ENCODE measurements around the gene TTLL11. TPM values are rescaled to one million over a fixed set of nuclear protein-coding genes. Genes with fewer than 3 reads are reported as not detected.
A peak's percentile ranks its signal among the peaks of the same experiment; 100 is the strongest.
"Not testable (repeated sequence)": the region's sequence is repeated elsewhere in the genome, so short reads cannot be mapped to it uniquely, and the experiment has no call there.

TTLL11 gene
- total RNA-seq, 2 donors from 2014 or later: 0.39 to 2.1 TPM

DNA sequence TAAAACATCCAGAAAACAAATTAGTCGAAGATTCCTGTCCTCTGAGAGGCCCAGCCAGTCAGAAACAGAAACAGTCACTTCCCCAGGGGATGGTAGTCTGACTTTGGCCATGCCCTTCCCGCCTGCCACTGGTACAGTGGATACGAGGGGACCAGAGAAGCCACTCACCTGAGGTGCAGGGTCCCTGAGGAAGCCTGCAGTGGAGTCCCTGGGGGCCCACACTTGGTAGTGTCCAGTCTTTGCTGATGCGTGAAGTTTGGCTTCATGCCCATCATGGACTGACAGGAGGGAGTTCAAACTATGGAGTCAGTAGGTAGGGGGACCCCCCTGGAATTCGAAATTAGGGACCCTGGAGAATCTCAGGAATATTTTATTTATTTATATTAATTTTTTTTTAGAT lies 294.2 kb downstream of the TTLL11 start:
- DNase-seq (ENCODE audit: low spot score in 2 of 2): no peak
- peaks cover 0 to under 1% of the 10 kb centered on the region in 2 donors for H3K36me3 Mint-ChIP-seq
- peaks cover under 1% of the 10 kb centered on the region in 2 donors for H3K9me3 Mint-ChIP-seq
- H3K27ac Mint-ChIP-seq: no peak overlapping the region
- ATAC-seq: no peak

DNA sequence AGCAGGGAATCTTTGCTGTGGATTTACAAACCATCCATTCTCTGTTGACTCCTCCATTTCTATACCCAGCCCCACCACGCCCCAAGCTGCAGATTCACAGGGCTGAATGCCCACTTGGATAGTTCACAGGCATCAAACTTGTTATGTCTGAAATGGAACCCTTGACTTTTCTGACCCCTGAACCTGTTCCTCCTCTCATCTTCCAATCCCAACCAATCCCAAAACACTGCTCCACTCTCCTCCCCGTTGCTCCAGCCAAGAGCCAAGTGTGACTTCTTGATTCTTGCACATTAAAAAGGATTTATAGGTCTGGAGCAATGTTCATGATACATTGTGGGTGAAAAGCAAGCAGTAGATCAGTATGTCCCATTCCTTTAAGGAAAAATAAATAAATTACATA lies 296.0 kb downstream of the TTLL11 start:
- no peak for DNase-seq (ENCODE audit: low spot score in 2 of 2)
- H3K27ac Mint-ChIP-seq: no peak overlapping the region
- no peak for ATAC-seq
- no peaks in the 10 kb centered on the region for H3K9me3 Mint-ChIP-seq
- no peaks in the 10 kb centered on the region for H3K36me3 Mint-ChIP-seq

DNA sequence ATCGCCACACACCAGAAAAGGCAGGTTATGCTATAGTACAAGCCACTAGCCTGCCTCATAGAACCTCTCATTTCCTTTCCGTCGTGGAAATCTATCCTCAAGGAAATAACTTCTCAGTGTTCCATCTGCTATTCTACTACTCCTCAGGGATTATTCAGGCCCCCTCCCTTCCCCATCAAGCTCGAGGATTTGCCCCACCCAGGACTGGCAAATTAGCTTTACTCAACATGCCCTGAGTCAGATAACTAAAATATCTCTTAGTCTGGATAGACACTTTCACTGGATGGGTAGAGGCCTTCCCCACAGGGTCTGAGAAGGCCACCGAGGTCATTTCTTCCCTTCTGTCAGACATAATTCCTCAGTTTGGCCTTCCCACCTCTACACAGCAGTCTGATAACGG lies 298.8 kb downstream of the TTLL11 start:
- ATAC-seq; H3K36me3 Mint-ChIP-seq; H3K9me3 Mint-ChIP-seq; DNase-seq (ENCODE audit: low spot score in 2 of 2): not testable (repeated sequence)
- H3K27ac Mint-ChIP-seq: peak overlapping the region in 1 of 2 donors; percentile 30

DNA sequence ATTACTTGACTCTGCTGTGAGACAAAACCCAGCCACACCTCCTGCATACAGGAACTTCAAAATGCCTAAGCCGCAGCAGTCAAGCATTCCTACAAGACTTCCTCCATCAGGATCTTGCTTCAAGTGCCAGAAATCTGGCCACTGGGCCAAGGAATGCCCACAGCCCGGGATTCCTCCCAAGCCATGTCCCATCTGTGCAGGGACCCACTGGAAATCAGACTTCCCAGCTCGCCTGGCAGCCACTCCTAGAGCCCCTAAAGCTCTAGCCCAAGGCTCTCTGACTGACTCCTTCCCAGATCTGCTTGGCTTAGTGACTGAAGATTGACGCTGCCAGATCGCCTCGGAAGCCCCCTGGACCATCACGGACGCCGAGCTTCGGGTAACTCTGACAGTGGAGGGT lies 300.6 kb downstream of the TTLL11 start:
- H3K36me3 Mint-ChIP-seq; H3K9me3 Mint-ChIP-seq; H3K27ac Mint-ChIP-seq; ATAC-seq; DNase-seq (ENCODE audit: low spot score in 2 of 2): not testable (repeated sequence)

DNA sequence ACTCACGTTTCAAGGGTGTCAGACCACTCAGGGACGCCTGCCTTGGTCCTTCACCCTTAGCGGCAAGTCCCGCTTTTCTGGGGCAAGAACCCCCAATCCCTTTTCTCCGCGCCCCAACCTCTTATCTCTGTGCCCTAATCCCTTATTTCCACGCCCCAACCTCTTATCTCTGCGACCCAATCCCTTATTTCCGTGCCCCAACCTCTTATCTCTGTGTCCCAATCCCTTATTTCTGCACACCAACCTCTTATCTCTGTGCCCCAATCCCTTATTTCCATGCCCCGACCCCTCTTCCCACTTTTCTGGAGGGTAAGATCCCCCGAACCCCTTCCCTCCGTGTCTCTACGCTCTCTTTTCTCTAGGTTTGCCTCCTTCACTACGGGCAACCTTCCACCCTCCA lies 302.3 kb downstream of the TTLL11 start:
- Mint-ChIP-seq H3K36me3 (no peaks in the 10 kb centered on the region), H3K9me3 (no peaks in the 10 kb centered on the region), H3K27ac (no peak overlapping the region)
- DNase-seq (ENCODE audit: low spot score in 2 of 2): no peak
- no peak for ATAC-seq

DNA sequence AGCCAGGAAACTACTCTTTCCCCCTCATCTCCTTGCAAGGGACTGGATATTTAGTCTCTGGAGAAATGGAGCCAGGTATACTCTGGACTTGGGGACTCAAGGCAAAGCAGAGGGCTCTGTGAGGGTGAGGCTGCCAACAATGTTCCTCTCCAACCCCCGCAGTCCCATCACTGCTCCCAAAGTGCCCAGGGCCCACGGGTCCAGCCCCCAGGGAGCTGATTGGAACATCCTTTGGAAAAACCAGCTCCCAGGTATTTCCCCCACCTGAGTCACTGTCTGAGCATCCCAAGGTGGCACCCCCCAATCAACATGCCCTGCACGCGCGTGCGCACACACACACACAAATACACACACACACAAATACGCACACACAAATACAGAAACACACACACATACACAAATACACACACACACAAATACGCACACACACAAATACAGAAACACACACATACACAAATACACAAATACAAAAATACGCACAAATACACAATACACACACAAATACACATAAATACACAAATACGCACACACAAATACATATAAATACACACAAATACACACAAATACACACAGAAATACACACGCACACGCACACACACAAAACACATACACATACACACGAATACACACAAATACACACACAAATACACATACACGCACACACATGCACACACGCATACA lies 304.3 kb downstream of the TTLL11 start:
- Mint-ChIP-seq H3K27ac (no peak overlapping the region), H3K9me3 (no peaks in the 10 kb centered on the region), H3K36me3 (no peaks in the 10 kb centered on the region)
- ATAC-seq: no peak
- no peak for DNase-seq (ENCODE audit: low spot score in 2 of 2)

DNA sequence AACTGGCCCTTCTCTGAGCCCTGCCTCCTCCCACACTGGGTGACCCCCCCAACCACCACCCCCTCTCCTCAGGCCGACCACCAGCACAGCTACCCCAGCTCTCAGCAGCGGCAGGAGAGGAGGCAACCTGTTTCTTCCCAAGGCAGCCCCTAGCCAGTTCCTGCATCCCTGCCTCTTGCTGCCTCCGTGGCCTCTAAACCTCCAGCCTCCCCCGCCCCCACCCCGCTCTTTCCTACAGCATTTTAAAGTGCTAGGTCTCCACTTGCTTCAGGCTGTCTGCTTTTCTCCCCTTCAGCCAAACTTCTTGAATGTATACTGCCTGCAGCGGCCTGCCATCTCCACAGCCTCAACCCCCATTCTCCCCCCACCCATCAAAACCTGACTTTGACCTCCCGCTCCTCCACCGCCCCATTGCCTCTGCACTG lies 306.1 kb downstream of the TTLL11 start:
- Mint-ChIP-seq H3K9me3 (no peaks in the 10 kb centered on the region), H3K27ac (no peak overlapping the region), H3K36me3 (no peaks in the 10 kb centered on the region)
- DNase-seq (ENCODE audit: low spot score in 2 of 2): no peak
- no peak for ATAC-seq

DNA sequence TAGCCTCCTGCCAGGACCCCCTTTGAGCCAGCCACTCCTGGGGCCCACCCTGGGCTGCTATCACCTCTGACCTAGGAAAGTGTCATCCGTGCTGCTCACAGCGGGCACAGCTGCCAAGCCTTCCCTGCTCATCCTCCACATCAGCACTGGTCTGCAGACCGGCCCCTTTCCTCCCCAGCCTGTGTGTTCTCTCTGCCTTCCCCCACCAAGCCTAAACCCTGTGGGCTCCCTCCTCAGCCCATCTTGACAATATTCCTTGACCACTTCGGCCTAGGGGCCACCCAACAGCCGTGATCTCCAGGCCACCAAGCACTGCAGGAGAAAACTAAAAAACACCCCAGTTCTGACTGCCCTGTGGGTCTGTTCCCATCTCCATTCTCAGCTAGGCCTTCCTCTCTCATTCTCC lies 306.6 kb downstream of the TTLL11 start:
- Mint-ChIP-seq H3K27ac (no peak overlapping the region), H3K9me3 (no peaks in the 10 kb centered on the region), H3K36me3 (no peaks in the 10 kb centered on the region)
- no peak for ATAC-seq
- no peak for DNase-seq (ENCODE audit: low spot score in 2 of 2)

DNA sequence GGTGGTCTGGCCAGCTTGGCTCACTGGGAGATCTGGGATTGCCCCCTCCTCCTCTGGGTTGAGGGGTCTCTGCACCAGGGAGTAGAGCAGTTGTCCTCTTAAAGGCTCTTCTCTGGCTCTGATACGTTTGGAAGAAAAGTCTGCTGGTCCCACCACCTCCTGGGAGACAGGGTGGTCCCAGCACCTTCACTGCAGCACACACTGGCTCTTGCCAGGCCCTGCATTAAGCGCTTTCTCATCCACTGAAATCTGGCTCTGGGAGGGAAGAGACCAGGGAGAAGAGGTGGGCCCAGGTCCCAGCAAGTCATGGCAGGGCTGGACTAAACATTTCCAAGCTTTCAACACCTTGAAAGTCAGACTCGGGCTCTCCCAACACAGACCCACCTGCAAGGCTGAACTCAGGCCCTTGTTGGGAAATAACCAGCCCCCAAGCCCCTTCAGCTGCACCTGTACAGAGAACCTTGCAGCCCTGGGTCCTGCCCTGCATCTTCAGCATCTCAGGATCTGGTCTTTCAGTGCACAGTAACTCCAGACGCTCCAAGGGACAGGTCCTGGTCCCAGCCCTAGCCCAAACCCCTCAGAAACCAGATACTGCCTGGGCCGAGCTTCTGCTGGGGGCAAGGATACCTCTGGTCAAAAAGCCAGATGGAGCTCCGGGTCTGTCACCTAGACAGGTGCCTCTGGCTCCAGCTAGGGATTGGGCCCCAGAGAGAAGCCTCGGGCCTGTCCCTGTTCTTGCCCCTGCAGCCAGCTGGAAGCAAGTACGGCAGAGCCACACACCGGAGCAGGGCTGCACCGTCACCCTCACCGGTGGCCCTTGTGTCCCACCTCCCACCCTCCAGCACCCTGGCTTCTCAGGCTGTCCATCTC lies 307.2 kb downstream of the TTLL11 start:
- Mint-ChIP-seq H3K9me3 (no peaks in the 10 kb centered on the region), H3K27ac (no peak overlapping the region), H3K36me3 (no peaks in the 10 kb centered on the region)
- DNase-seq (ENCODE audit: low spot score in 2 of 2) (no peak), ATAC-seq (no peak)

DNA sequence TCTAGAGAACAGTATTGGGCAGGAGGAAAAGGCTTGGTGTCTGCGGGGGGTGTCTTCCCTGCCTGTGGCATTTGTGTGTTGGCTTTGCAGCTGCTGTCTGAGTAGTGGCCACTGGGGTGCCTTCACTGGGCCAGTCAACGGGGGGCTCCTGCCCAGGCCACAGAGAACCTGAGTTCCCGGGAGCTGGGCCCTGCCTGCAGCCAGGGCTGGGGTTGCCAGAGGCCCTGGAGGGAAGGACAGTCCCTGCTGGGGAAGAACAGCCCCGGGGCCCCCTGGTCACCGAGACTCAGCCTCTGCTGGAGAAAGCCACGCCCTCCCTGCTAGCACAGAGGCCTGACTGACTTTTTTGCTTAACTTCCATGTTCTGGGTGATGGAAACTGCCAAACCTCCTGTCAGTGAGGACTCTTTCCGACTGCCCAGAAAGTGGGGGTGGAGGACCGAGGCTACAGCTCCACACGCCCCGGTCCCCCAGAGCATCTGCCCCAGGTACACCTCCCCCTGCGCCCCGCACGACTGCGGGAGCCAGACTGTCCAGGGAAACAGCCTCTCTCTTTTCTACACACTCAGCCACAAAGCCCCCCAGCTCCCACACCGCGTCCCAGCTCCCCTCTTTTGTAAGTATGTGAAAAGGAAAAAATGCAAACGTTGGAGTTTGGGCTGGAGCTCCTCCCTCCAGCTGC lies 308.2 kb downstream of the TTLL11 start:
- H3K36me3 Mint-ChIP-seq: no peaks in the 10 kb centered on the region
- no peak for ATAC-seq
- no peak overlapping the region for H3K27ac Mint-ChIP-seq
- DNase-seq (ENCODE audit: low spot score in 2 of 2): no peak
- H3K9me3 Mint-ChIP-seq: no peaks in the 10 kb centered on the region

DNA sequence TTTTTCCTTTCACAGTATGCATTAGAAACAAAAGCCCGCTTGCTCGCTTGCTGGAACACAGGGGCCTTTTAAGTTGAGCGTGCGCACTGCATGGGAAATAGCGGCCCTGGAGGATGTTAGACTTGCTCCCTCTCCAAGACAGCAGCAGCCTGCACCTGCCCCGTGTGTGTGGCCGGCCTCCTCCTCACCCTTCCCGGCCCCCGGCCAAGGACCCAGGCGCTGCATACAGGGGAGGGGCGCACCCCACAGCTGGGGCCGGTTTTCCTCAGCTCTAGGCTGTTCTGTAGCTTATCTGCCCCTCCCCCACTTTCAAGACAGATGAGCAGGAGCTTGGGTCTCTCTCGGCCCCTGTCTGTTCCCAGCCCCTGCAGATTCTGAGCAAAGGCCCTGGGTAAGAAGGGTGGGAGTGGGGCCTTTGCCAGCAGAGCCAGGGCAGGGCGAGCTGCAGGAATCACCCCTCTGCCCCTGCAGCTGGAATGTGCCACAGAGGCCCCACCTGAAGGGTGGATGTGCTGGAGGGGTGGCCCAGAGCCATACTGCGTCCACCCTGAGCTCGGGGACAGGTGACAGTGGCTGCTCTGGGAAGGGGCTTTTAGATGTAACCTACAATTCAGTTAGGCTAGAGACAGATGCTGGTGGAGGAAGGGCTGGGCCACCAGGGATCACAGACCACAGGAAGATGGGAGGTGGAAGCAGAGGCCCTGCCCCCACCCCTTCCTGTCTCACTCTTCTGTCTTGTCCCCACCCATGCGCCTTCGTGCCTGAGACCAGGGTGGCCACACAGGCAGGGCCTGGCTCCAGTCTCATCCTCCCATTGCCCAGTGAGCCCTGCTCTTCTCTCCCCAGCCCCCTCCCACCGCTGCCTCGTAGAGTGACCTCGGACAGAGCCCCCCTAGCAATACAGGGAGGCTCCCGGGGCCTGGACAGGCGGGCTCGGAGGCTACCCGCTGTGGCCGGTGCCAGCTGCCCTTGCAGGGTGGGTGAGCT lies 309.3 kb downstream of the TTLL11 start:
- no peak for ATAC-seq
- no peaks in the 10 kb centered on the region for H3K36me3 Mint-ChIP-seq
- DNase-seq (ENCODE audit: low spot score in 2 of 2): no peak
- H3K27ac Mint-ChIP-seq: no peak overlapping the region
- H3K9me3 Mint-ChIP-seq: peaks cover 0 to 3% of the 10 kb centered on the region in 2 donors

DNA sequence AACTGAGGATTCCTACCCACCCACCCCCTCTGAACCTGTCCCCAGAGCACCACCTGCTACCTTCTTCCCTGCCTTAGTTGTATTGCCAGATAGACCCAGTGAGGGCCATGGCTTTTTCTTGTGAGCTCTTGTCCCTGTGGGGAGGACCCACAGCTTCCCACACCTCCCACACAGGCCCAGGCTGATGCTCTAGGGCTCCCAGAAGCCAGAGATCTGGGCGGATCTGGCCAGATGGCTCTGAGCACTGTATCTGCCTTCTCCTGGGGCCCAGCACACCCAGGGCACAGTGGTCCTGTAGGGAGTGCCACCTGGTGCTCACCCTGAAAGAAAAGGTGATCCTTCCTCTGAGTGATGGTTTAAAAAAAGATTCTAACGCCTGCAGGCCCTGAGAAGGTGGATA lies 310.0 kb downstream of the TTLL11 start:
- ATAC-seq (no peak), DNase-seq (ENCODE audit: low spot score in 2 of 2) (no peak)
- no peaks in the 10 kb centered on the region for H3K36me3 Mint-ChIP-seq
- H3K27ac Mint-ChIP-seq: no peak overlapping the region
- peaks cover 0 to 4% of the 10 kb centered on the region in 2 donors for H3K9me3 Mint-ChIP-seq

DNA sequence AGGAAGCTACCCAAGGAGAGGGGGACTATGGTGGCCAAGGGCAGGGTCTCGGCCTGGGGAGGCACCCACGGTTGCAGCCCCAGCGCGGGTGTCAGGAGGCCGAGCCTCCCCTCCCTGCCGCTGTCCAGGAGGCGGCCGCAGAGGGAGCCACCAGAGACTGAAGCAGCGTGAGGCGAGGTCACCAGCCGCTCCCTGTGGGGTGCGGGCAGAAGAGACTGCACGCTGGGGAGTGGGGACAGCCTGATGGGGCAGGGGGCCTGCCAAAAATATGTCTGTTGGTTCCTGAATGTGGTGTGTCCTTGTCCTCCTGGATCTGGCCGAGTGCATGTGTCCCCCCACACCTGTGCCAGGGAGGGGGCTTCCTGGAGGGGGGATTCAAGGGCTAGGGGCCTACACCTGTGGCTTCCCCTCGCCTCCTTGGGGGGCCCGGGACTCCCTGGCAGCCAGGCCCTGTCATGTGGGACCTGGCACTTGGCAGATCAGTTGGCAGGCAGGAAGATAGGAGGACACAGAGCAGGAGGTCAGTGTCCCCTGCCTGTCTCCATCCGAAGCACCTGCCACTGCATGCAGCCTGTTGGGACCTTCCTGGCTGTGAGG lies 310.5 kb downstream of the TTLL11 start:
- ATAC-seq: no peak
- no peak for DNase-seq (ENCODE audit: low spot score in 2 of 2)
- H3K36me3 Mint-ChIP-seq: no peaks in the 10 kb centered on the region
- no peak overlapping the region for H3K27ac Mint-ChIP-seq
- H3K9me3 Mint-ChIP-seq: peaks cover 0 to 4% of the 10 kb centered on the region in 2 donors

DNA sequence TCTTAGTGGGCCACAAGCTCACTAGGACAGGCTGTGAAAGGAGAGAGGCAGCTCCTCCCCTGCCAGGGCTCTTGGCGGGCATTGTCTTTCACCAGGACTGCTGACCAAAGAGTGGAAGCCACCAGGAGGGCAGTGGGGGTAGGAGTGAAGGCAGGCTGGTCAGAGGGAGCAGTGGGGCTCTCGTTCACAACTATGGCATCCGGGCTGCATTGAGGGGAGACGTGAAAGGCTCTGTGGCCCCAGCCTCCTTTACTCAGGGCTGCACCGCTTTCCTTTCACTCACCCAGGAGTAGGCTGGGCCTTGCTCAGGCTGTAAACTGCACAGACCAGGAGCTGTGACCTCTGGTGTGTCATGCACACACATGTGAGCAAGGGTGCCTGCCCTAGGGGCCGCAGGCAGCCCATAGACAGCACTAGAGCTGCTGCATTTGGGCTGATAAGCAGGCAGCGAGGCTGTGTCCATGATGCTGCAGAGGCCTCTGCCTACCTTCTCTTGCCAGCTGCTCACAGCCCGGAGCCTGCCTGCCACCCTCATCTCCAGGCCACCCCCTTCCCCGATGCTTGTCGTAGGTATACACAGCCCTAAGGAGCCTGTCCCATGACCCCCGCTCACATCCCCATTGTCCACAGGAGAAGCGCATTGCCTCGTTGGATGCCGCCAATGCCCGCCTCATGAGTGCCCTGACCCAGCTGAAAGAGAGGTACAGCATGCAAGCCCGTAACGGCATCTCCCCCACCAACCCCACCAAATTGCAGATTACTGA lies 311.2 kb downstream of the TTLL11 start:
- Mint-ChIP-seq H3K27ac (no peak overlapping the region), H3K36me3 (no peaks in the 10 kb centered on the region), H3K9me3 (peaks cover 0 to 4% of the 10 kb centered on the region in 2 donors)
- no peak for DNase-seq (ENCODE audit: low spot score in 2 of 2)
- ATAC-seq: no peak

DNA sequence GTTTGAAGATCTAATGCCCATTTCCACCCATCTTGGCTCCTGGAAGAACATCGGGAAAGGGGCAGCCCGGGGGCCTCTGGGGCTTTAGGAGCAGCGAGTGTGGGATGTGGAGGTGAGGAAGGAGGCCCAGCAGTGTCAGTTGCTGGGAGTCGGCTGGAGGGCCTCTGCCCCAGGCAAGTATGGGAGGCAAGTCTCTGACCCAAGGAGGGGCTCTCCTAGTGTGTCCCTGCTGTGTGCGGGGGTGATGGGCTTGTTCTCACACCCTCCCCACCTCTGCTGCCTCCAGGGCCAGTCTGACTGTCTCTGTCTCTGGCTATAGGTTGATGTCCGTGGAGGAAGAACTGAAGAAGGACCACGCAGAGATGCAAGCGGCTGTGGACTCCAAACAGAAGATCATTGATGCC lies 312.0 kb downstream of the TTLL11 start:
- no peak for DNase-seq (ENCODE audit: low spot score in 2 of 2)
- Mint-ChIP-seq H3K27ac (peak overlapping the region in 1 of 2 donors; percentile 52), H3K9me3 (peaks cover 0 to 4% of the 10 kb centered on the region in 2 donors), H3K36me3 (no peaks in the 10 kb centered on the region)
- no peak for ATAC-seq
